ENCODE results near the gene C6orf132. TPM values are rescaled to one million over a fixed set of nuclear protein-coding genes. Genes with fewer than 3 reads are reported as not detected.

C6orf132 gene
- total RNA-seq, 1 experiment from 2014 or later, result 49.8 TPM

- BruUV-seq (replicated peaks), result no TSS peak
- TF ChIP-seq, protein P1, sequence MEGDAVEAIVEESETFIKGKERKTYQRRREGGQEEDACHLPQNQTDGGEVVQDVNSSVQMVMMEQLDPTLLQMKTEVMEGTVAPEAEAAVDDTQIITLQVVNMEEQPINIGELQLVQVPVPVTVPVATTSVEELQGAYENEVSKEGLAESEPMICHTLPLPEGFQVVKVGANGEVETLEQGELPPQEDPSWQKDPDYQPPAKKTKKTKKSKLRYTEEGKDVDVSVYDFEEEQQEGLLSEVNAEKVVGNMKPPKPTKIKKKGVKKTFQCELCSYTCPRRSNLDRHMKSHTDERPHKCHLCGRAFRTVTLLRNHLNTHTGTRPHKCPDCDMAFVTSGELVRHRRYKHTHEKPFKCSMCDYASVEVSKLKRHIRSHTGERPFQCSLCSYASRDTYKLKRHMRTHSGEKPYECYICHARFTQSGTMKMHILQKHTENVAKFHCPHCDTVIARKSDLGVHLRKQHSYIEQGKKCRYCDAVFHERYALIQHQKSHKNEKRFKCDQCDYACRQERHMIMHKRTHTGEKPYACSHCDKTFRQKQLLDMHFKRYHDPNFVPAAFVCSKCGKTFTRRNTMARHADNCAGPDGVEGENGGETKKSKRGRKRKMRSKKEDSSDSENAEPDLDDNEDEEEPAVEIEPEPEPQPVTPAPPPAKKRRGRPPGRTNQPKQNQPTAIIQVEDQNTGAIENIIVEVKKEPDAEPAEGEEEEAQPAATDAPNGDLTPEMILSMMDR (conservative IDR thresholded peaks at IDR 0.05), result no peak
- TF ChIP-seq EZH2 (IDR thresholded peaks at IDR 0.05; ENCODE audit: low read depth), result no peak
- Histone ChIP-seq H3K27me3 (ENCODE audit: insufficient read depth, low read depth) (no peaks in the 10 kb centered on the region), H3F3A (ENCODE audit: insufficient read depth, low read depth) (peaks cover 20% of the 10 kb centered on the region; the same call in 1 of the 2 replicates), H3K4me1 (replicated peaks; ENCODE audit: insufficient read depth) (peaks cover 16% of the 10 kb centered on the region; the same call in 1 of the 2 replicates), H3K9me3 (ENCODE audit: insufficient read depth, low read depth) (no peaks in the 10 kb centered on the region), H3K36me3 (ENCODE audit: low read depth) (peaks cover 27% of the 10 kb centered on the region), H2AFZ (no peak overlapping the region), H3K4me3 (no peak overlapping the region), H3K27ac (no peak overlapping the region), H3K79me2 (ENCODE audit: low read depth) (peaks cover 14% of the 10 kb centered on the region; the same call in 1 of the 2 replicates), H3K9me2 (ENCODE audit: insufficient read depth) (no peaks in the 10 kb centered on the region), H4K20me1 (ENCODE audit: insufficient read depth) (no peaks in the 10 kb centered on the region), H3K4me2 (no peak overlapping the region)
- no peak for DNase-seq
- intact Hi-C loops (cut with micrococcal nuclease; ENCODE audit: unreplicated experiment), result no loop called here
- ChIA-PET CTCF (no interaction called here), POLR2A (ENCODE audit: unreplicated experiment) (interaction anchor here (0.5 to 0.9 kb wide), 2 partner anchors 13 to 40 kb away, joined by 4 to 11 read pairs; no protein-coding TSS in a partner anchor)
These were observed 88.8 kb downstream of the C6orf132 start for GRCh38 chr6:42053601-42054000.

DNA sequence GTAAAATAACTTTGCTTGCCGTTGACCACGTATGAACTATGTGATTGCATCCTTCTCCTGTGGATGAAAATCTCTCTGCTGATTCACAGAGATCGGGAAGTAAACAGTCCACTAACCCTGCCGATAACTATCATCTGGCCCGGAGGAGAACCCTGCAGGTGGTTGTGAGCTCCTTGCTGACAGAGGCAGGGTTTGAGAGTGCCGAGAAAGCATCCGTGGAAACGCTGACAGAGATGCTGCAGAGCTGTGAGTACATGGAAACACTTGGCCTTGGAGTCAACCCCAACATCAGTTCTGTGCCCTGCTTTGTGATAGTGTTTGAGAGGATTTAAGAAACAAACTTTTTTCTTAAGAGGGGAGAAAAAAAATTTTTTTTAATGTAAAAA, 91.2 kb downstream of the C6orf132 start:
- H3K9me2 ChIP-seq (ENCODE audit: insufficient read depth), result no peaks in the 10 kb centered on the region
- H3K79me2 ChIP-seq (ENCODE audit: low read depth), result peaks cover 14% of the 10 kb centered on the region; the same call in 1 of the 2 replicates
- TF ChIP-seq, protein P1 (conservative IDR thresholded peaks at IDR 0.05), result no peak
- TF ChIP-seq EZH2 (IDR thresholded peaks at IDR 0.05; ENCODE audit: low read depth), result no peak
- intact Hi-C loops (cut with micrococcal nuclease; ENCODE audit: unreplicated experiment), result no loop called here
- ChIA-PET POLR2A (ENCODE audit: unreplicated experiment) (interaction anchor here (0.5 to 1.2 kb wide), 7 partner anchors 11 to 267 kb away, joined by 3 to 14 read pairs (median 6); no protein-coding TSS in a partner anchor), CTCF (interaction anchor here (0.5 kb wide), 1 partner anchor 821 kb away, joined by 5 read pairs; no protein-coding TSS in a partner anchor)
- H4K20me1 ChIP-seq (ENCODE audit: insufficient read depth), result no peaks in the 10 kb centered on the region
- H3K27ac ChIP-seq, result 0 out of 2 replicates have a peak overlapping the region, but pooled peaks have one; percentile 68
- H3K4me3 ChIP-seq, result peak overlapping the region; percentile 86
- no peak for DNase-seq
- H3K4me2 ChIP-seq, result peak overlapping the region; percentile 93
- BruUV-seq (replicated peaks), result TSS peak; percentile 55
- peaks cover 29% of the 10 kb centered on the region for H3K4me1 ChIP-seq (replicated peaks; ENCODE audit: insufficient read depth)
- H3K36me3 ChIP-seq (ENCODE audit: low read depth), result peaks cover 24% of the 10 kb centered on the region
- H2AFZ ChIP-seq, result peak overlapping the region; percentile 81; the same call in 1 of the 2 replicates
- H3K27me3 ChIP-seq (ENCODE audit: insufficient read depth, low read depth), result no peaks in the 10 kb centered on the region
- no peaks in the 10 kb centered on the region for H3K9me3 ChIP-seq (ENCODE audit: insufficient read depth, low read depth)
- H3F3A ChIP-seq (ENCODE audit: insufficient read depth, low read depth), result peaks cover 35% of the 10 kb centered on the region; the same call in 1 of the 2 replicates

Other genes with a start within 250 kb of the C6orf132 start
- 10.9 and 13.9 TPM in 2 replicates for gene USP49, start 247.2 kb downstream of the C6orf132 start, total RNA-seq (2021)
- 45.8 and 61.8 TPM in 2 replicates for gene MED20, start 221.5 kb downstream of the C6orf132 start, total RNA-seq (2021)
- 33.0 and 36.5 TPM in 2 replicates for gene BYSL, start 221.1 kb downstream of the C6orf132 start, total RNA-seq (2021)
- gene CCND3, start 200.8 kb downstream of the C6orf132 start, total RNA-seq (2021), result 70.5 and 75.1 TPM in 2 replicates
- 35.6 and 38.4 TPM in 2 replicates for gene TAF8, start 92.1 kb downstream of the C6orf132 start, total RNA-seq (2021)
- not detected in 2 replicates for gene GUCA1A, start 30.7 kb upstream of the C6orf132 start, total RNA-seq (2021)
- 1.1 and 2.5 TPM in 2 replicates for gene GUCA1B, start 52.3 kb upstream of the C6orf132 start, total RNA-seq (2021)
- gene MRPS10, start 75.2 kb upstream of the C6orf132 start, total RNA-seq (2021), result 38.7 and 56.5 TPM in 2 replicates

Data from PC-9 (cell line).